ENCODE results near the gene DYSF.

The DYSF gene

GRCh38 chr2:71496156-71496770, 42.9 kb downstream of the DYSF start:
- Mint-ChIP-seq H3K9me3 (no peaks in the 10 kb centered on the region), H3K4me3 (no peak overlapping the region), H3K4me1 (ENCODE audit: low read depth) (no peaks in the 10 kb centered on the region), H3K27ac (no peak overlapping the region), H3K36me3 (ENCODE audit: low read depth) (no peaks in the 10 kb centered on the region), H3K27me3 (peaks cover 12% of the 10 kb centered on the region)

- H3K4me3 Mint-ChIP-seq, result no peak overlapping the region
- peaks cover 12% of the 10 kb centered on the region for H3K27me3 Mint-ChIP-seq
- H3K9me3 Mint-ChIP-seq, result no peaks in the 10 kb centered on the region
- no peak overlapping the region for H3K27ac Mint-ChIP-seq
- H3K4me1 Mint-ChIP-seq (ENCODE audit: low read depth), result no peaks in the 10 kb centered on the region
- H3K36me3 Mint-ChIP-seq (ENCODE audit: low read depth), result no peaks in the 10 kb centered on the region
Observed at GRCh38 chr2:71498261-71498701, 44.9 kb downstream of the DYSF start.

- no peaks in the 10 kb centered on the region for H3K36me3 Mint-ChIP-seq (ENCODE audit: low read depth)
- H3K4me3 Mint-ChIP-seq, result no peak overlapping the region
- peaks cover 6% of the 10 kb centered on the region for H3K27me3 Mint-ChIP-seq
- no peaks in the 10 kb centered on the region for H3K4me1 Mint-ChIP-seq (ENCODE audit: low read depth)
- H3K9me3 Mint-ChIP-seq, result no peaks in the 10 kb centered on the region
- H3K27ac Mint-ChIP-seq, result no peak overlapping the region
Observed at GRCh38 chr2:71499691-71500090, 46.3 kb downstream of the DYSF start.

GRCh38 chr2:71500426-71501079, 47.2 kb downstream of the DYSF start:
- Mint-ChIP-seq H3K27ac (no peak overlapping the region), H3K36me3 (ENCODE audit: low read depth) (no peaks in the 10 kb centered on the region), H3K4me3 (no peak overlapping the region), H3K27me3 (peaks cover 3% of the 10 kb centered on the region), H3K9me3 (no peaks in the 10 kb centered on the region), H3K4me1 (ENCODE audit: low read depth) (no peaks in the 10 kb centered on the region)

GRCh38 chr2:71502941-71503738, 49.8 kb downstream of the DYSF start:
- Mint-ChIP-seq H3K27me3 (no peaks in the 10 kb centered on the region), H3K27ac (no peak overlapping the region), H3K4me3 (no peak overlapping the region), H3K4me1 (ENCODE audit: low read depth) (no peaks in the 10 kb centered on the region), H3K36me3 (ENCODE audit: low read depth) (no peaks in the 10 kb centered on the region), H3K9me3 (no peaks in the 10 kb centered on the region)

- Mint-ChIP-seq H3K9me3 (no peaks in the 10 kb centered on the region), H3K4me3 (no peak overlapping the region), H3K4me1 (ENCODE audit: low read depth) (no peaks in the 10 kb centered on the region), H3K27ac (no peak overlapping the region), H3K36me3 (ENCODE audit: low read depth) (no peaks in the 10 kb centered on the region), H3K27me3 (no peaks in the 10 kb centered on the region)
Observed at GRCh38 chr2:71503837-71504236, 50.5 kb downstream of the DYSF start.

- H3K4me3 Mint-ChIP-seq, result no peak overlapping the region
- no peak overlapping the region for H3K27ac Mint-ChIP-seq
- no peaks in the 10 kb centered on the region for H3K9me3 Mint-ChIP-seq
- H3K4me1 Mint-ChIP-seq (ENCODE audit: low read depth), result no peaks in the 10 kb centered on the region
- no peaks in the 10 kb centered on the region for H3K27me3 Mint-ChIP-seq
- no peaks in the 10 kb centered on the region for H3K36me3 Mint-ChIP-seq (ENCODE audit: low read depth)
Observed at GRCh38 chr2:71504611-71505010, 51.2 kb downstream of the DYSF start.

GRCh38 chr2:71505086-71505769, 51.9 kb downstream of the DYSF start:
- no peaks in the 10 kb centered on the region for H3K27me3 Mint-ChIP-seq
- H3K4me3 Mint-ChIP-seq, result no peak overlapping the region
- no peaks in the 10 kb centered on the region for H3K9me3 Mint-ChIP-seq
- H3K36me3 Mint-ChIP-seq (ENCODE audit: low read depth), result no peaks in the 10 kb centered on the region
- no peak overlapping the region for H3K27ac Mint-ChIP-seq
- H3K4me1 Mint-ChIP-seq (ENCODE audit: low read depth), result no peaks in the 10 kb centered on the region

- Mint-ChIP-seq H3K4me1 (ENCODE audit: low read depth) (no peaks in the 10 kb centered on the region), H3K27me3 (no peaks in the 10 kb centered on the region), H3K36me3 (ENCODE audit: low read depth) (no peaks in the 10 kb centered on the region), H3K9me3 (no peaks in the 10 kb centered on the region), H3K27ac (no peak overlapping the region), H3K4me3 (no peak overlapping the region)
Observed at GRCh38 chr2:71505770-71506140, 52.4 kb downstream of the DYSF start.

- Mint-ChIP-seq H3K27ac (no peak overlapping the region), H3K36me3 (ENCODE audit: low read depth) (no peaks in the 10 kb centered on the region), H3K4me1 (ENCODE audit: low read depth) (no peaks in the 10 kb centered on the region), H3K27me3 (no peaks in the 10 kb centered on the region), H3K9me3 (no peaks in the 10 kb centered on the region), H3K4me3 (no peak overlapping the region)
Observed at GRCh38 chr2:71506222-71507153, 53.1 kb downstream of the DYSF start.

GRCh38 chr2:71507476-71507875, 54.1 kb downstream of the DYSF start:
- Mint-ChIP-seq H3K27me3 (no peaks in the 10 kb centered on the region), H3K4me3 (no peak overlapping the region), H3K27ac (no peak overlapping the region), H3K4me1 (ENCODE audit: low read depth) (no peaks in the 10 kb centered on the region), H3K36me3 (ENCODE audit: low read depth) (no peaks in the 10 kb centered on the region), H3K9me3 (no peaks in the 10 kb centered on the region)

GRCh38 chr2:71510196-71510807, 56.9 kb downstream of the DYSF start:
- Mint-ChIP-seq H3K36me3 (ENCODE audit: low read depth) (no peaks in the 10 kb centered on the region), H3K4me1 (ENCODE audit: low read depth) (no peaks in the 10 kb centered on the region), H3K27me3 (no peaks in the 10 kb centered on the region), H3K4me3 (no peak overlapping the region), H3K9me3 (no peaks in the 10 kb centered on the region), H3K27ac (no peak overlapping the region)

GRCh38 chr2:71510938-71511337, 57.6 kb downstream of the DYSF start:
- Mint-ChIP-seq H3K9me3 (no peaks in the 10 kb centered on the region), H3K36me3 (ENCODE audit: low read depth) (no peaks in the 10 kb centered on the region), H3K4me3 (no peak overlapping the region), H3K4me1 (ENCODE audit: low read depth) (no peaks in the 10 kb centered on the region), H3K27me3 (no peaks in the 10 kb centered on the region), H3K27ac (no peak overlapping the region)

- peaks cover 6% of the 10 kb centered on the region for H3K27me3 Mint-ChIP-seq
- no peaks in the 10 kb centered on the region for H3K36me3 Mint-ChIP-seq (ENCODE audit: low read depth)
- H3K9me3 Mint-ChIP-seq, result no peaks in the 10 kb centered on the region
- H3K4me1 Mint-ChIP-seq (ENCODE audit: low read depth), result no peaks in the 10 kb centered on the region
- H3K4me3 Mint-ChIP-seq, result no peak overlapping the region
- H3K27ac Mint-ChIP-seq, result no peak overlapping the region
Observed at GRCh38 chr2:71511776-71512175, 58.4 kb downstream of the DYSF start.
